ENCODE results near the gene SYTL3.

DNA sequence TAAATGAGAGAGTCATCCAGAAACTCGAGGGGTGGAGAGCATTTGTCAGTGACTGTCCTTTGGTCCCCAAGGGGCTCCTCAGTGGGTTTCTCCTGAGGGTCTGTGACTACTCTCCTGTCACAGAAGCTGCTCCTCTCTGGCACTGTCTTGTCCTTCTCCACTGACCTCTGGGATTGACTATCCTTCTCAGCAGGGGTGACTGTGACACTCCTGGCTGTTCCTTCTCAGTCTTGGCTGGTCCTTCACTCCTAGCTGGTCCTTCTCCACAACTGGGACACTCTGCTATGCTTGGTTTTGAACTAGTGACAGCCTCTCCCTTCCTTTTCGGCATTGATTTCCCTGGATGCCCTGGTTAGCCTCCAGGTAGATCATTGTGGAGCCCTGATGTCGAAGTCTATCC, 38.8 kb upstream of the SYTL3 start:
- no peak for TF ChIP-seq MXD4 (CRISPR knock-in tag; IDR thresholded peaks at IDR 0.05; ENCODE audit: borderline replicate concordance)
- TF ChIP-seq, protein P1, sequence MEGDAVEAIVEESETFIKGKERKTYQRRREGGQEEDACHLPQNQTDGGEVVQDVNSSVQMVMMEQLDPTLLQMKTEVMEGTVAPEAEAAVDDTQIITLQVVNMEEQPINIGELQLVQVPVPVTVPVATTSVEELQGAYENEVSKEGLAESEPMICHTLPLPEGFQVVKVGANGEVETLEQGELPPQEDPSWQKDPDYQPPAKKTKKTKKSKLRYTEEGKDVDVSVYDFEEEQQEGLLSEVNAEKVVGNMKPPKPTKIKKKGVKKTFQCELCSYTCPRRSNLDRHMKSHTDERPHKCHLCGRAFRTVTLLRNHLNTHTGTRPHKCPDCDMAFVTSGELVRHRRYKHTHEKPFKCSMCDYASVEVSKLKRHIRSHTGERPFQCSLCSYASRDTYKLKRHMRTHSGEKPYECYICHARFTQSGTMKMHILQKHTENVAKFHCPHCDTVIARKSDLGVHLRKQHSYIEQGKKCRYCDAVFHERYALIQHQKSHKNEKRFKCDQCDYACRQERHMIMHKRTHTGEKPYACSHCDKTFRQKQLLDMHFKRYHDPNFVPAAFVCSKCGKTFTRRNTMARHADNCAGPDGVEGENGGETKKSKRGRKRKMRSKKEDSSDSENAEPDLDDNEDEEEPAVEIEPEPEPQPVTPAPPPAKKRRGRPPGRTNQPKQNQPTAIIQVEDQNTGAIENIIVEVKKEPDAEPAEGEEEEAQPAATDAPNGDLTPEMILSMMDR (IDR thresholded peaks at IDR 0.05), result no peak

All from WTC11 (cell line).